OCI-M2 (cell line): Measurements from ENCODE around the gene PPP2R3C.
"Not testable (repeated sequence)": the region's sequence is repeated elsewhere in the genome, so short reads cannot be mapped to it uniquely, and the experiment has no call there.

ENCODE experiments used
- DNase-seq: peaks from one replicate; lab custom pipeline; 2025; ENCODE audit not compliant: unreplicated experiment; lab: John Stamatoyannopoulos, UW

The PPP2R3C gene

GRCh38 chr14:35133542-35134328, 11.9 kb upstream of the PPP2R3C start:
- DNase-seq = no peak

- DNase-seq = no peak
Measured at GRCh38 chr14:35124127-35124526, 2.3 kb upstream of the PPP2R3C start.

GRCh38 chr14:35123388-35123703, 1.6 kb upstream of the PPP2R3C start:
- no peak for DNase-seq

GRCh38 chr14:35122696-35123387, 1.1 kb upstream of the PPP2R3C start:
- no peak for DNase-seq

DNA sequence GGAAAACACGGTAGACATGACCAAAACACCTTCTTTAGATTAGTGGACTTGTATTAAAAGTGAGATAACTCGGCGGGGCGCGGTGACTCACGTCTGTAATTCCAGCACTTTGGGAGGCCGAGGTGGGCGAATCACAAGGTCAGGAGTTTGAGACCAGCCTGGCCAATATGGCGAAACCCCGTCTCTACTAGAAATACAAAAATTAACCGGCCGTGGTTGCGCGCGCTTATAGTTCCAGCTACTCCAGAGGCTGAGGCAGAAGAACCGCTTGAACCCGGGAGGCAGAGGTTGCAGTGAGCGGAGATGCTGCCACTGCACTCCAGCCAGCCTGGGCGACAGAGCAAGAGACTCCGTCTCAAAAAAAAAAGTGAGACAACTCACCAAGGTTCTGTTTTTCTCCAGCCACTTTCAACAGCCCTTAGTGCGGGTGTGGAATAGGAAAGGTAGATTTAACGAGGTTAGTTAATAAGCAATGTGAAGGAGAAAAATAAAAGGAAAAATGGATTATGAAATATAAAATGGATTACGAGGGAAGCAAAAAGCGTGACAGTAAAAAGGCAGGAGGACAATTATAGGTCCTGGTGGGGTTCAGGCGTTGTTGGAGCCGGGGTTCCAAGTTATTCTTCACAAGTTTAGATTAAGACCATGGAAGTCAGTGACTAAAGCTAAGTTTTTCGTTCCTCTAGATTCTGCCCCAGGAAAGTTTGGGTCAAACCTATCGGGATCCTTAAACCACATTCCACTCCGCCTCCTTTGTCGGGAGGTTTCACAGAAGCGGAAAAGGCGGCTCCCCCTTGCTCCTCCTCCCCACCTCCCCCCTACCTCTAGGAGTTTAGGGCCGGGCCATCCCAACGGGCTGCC, 534 bp downstream of the PPP2R3C start:
- DNase-seq = no peak

GRCh38 chr14:35117112-35117511, 4.7 kb downstream of the PPP2R3C start:
- DNase-seq = no peak

GRCh38 chr14:35116242-35116641, 5.5 kb downstream of the PPP2R3C start:
- DNase-seq = no peak

GRCh38 chr14:35114036-35114435, 7.8 kb downstream of the PPP2R3C start:
- no peak for DNase-seq

GRCh38 chr14:35113308-35113950, 8.4 kb downstream of the PPP2R3C start:
- DNase-seq = no peak

DNA sequence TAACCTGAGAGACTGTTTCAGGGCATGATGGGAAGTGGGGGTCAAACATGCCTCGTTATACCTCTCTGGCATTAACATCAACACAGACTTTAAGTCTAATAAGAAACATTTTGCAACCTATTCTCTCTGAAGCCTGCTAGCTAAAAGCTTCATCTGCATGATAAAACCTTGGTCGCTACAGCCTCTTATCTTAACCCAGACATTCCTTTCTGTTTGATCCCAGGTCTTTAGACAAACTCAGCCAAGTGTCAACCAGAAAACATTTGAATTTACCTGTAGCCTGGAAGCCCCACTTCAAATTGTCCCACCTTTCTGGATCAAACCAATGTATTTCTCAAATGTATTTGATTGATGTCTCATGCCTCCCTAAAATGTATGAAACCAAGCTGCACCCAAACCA, 9.1 kb downstream of the PPP2R3C start:
- DNase-seq = no peak

DNA sequence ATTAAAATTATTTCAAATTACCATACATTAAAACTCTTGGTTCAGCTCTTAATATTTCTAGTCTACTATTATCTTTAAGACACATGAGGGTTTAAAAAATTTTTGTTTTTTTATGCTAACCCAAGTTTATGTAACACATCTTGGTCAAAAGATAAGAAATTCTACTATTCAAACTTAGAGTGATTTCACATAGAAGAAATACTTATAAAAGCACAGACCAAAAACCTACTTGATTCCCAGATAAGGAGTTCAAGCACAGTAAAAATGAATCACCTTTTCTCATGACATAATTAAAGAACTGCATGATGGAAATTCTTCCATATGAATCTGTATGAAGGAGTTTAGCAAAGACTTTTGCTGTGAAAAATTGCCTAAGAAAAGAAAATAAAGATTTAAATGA, 13.9 kb downstream of the PPP2R3C start:
- DNase-seq = no peak

GRCh38 chr14:35094645-35095044, 27.1 kb downstream of the PPP2R3C start:
- not testable (repeated sequence) for DNase-seq

- no peak for DNase-seq
Measured at GRCh38 chr14:35088514-35088913, 33.3 kb downstream of the PPP2R3C start.

DNA sequence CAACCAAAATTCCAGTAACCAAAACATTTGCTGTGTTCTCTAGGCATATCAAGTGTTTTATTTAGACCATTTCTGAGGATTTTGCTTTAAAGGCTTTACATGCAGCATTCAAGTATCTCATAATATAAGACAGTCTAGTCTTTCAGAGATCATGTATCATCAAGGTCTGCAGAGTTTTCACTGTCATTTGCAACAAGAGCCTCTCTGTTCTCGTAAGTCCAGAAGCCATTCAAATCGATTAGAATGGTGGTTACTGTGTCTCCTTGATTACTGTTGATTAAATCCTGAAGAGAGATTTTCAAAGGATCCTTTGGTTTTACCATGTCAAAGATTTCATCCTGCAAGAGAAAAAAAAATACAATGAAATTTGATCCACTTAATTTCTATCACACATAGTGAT, 36.3 kb downstream of the PPP2R3C start:
- DNase-seq = no peak

GRCh38 chr14:35083530-35084150, 38.1 kb downstream of the PPP2R3C start:
- DNase-seq = no peak

DNA sequence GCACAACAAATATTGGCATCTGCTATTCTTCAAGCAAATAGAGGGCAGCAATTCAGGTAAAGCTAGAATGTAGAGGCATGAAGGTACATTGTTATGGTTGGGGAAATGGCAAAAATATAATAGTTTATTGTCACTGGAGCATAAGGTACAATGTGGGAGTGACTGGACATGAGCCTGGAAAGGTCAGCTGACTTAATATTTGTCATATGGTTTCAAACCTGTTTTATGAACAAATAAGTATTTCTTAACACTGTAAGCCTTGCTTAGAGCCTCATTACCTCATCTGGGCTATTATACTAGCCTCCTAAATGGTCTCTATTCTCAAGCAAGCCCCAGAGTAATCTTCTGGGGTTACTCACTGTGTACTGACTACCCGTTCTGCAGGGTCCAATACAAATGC, 42.0 kb downstream of the PPP2R3C start:
- no peak for DNase-seq

GRCh38 chr14:35078082-35078481, 43.7 kb downstream of the PPP2R3C start:
- DNase-seq = no peak

DNA sequence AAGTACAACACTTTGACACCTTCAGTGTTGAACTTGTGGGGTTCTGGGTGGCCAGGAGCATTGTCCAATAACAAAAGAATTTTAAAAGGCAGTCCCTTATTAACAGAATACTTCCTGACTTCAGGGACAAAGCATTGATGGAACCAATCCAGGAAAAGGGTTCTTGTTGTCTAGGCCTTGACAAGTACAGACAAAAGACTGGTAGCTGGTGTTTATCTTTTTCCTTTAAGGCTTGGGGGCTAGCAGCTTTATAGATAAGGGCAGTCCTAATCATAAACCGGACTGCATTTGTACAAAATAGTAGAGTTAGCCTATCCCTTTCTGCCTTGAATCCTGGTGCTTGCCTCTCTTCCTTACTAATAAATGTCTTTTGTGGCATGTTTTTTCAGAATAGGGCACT, 48.3 kb downstream of the PPP2R3C start:
- no peak for DNase-seq

- no peak for DNase-seq
Measured at GRCh38 chr14:35072226-35072625, 49.6 kb downstream of the PPP2R3C start.

DNA sequence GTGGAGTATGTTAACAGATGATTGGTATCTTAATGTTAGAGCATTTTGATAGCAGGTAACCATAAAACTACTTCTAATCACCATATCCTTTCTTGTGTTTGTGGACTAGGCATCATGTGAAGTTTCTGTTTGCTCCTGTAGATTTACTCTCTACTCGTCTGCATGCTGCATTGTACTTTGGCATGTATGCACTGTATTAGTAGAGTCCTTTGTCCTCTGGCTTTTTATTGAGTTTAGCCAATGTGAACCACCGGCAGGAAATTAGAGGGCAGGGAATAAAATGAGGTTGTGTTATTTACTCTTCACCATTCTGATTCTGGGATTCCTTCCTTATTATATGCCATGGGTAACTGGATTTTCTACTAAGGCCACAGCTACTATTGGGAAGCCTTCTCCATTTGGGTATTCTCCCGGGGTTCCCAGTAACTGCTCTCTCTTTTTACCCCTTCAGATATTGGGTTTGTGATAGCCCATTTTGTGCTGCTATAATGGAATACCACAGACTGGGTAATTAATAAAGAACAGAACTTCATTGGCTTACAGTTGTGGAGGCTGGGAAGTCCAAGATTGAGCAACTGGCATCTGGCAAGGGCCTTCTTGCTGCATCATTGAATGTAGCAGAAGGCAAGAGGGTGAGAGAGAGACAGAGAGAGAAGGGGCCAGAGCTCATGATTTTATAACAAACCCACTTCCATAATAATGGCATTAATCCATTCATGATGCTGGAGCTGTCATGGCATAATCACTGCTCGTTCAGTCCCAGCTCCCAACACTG, 53.4 kb downstream of the PPP2R3C start:
- DNase-seq = no peak
